ENCODE measurements around the gene LGR5.

DNA sequence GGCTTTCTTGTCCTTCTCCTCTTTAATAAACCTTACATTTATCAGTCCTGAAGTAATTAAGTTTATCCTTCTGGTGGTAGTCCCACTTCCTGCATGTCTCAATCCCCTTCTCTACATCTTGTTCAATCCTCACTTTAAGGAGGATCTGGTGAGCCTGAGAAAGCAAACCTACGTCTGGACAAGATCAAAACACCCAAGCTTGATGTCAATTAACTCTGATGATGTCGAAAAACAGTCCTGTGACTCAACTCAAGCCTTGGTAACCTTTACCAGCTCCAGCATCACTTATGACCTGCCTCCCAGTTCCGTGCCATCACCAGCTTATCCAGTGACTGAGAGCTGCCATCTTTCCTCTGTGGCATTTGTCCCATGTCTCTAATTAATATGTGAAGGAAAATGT, 144.8 kb downstream of the LGR5 start:
- TF ChIP-seq, protein P1, sequence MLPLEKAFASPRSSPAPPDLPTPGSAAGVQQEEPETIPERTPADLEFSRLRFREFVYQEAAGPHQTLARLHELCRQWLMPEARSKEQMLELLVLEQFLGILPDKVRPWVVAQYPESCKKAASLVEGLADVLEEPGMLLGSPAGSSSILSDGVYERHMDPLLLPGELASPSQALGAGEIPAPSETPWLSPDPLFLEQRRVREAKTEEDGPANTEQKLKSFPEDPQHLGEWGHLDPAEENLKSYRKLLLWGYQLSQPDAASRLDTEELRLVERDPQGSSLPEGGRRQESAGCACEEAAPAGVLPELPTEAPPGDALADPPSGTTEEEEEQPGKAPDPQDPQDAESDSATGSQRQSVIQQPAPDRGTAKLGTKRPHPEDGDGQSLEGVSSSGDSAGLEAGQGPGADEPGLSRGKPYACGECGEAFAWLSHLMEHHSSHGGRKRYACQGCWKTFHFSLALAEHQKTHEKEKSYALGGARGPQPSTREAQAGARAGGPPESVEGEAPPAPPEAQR (CRISPR knock-in tag; IDR thresholded peaks at IDR 0.05), result no peak
- TF ChIP-seq, protein P2, sequence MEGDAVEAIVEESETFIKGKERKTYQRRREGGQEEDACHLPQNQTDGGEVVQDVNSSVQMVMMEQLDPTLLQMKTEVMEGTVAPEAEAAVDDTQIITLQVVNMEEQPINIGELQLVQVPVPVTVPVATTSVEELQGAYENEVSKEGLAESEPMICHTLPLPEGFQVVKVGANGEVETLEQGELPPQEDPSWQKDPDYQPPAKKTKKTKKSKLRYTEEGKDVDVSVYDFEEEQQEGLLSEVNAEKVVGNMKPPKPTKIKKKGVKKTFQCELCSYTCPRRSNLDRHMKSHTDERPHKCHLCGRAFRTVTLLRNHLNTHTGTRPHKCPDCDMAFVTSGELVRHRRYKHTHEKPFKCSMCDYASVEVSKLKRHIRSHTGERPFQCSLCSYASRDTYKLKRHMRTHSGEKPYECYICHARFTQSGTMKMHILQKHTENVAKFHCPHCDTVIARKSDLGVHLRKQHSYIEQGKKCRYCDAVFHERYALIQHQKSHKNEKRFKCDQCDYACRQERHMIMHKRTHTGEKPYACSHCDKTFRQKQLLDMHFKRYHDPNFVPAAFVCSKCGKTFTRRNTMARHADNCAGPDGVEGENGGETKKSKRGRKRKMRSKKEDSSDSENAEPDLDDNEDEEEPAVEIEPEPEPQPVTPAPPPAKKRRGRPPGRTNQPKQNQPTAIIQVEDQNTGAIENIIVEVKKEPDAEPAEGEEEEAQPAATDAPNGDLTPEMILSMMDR (IDR thresholded peaks at IDR 0.05), result no peak
- no peak for TF ChIP-seq TEAD1 (CRISPR knock-in tag; IDR thresholded peaks at IDR 0.05)
- TF ChIP-seq SP1 (CRISPR knock-in tag; conservative IDR thresholded peaks at IDR 0.05), result no peak
- TF ChIP-seq, protein P3, sequence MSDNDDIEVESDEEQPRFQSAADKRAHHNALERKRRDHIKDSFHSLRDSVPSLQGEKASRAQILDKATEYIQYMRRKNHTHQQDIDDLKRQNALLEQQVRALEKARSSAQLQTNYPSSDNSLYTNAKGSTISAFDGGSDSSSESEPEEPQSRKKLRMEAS (CRISPR knock-in tag; IDR thresholded peaks at IDR 0.05), result no peak
- no peak for TF ChIP-seq ELF4 (CRISPR knock-in tag; IDR thresholded peaks at IDR 0.05; ENCODE audit: low read depth)
- TF ChIP-seq, protein P4, sequence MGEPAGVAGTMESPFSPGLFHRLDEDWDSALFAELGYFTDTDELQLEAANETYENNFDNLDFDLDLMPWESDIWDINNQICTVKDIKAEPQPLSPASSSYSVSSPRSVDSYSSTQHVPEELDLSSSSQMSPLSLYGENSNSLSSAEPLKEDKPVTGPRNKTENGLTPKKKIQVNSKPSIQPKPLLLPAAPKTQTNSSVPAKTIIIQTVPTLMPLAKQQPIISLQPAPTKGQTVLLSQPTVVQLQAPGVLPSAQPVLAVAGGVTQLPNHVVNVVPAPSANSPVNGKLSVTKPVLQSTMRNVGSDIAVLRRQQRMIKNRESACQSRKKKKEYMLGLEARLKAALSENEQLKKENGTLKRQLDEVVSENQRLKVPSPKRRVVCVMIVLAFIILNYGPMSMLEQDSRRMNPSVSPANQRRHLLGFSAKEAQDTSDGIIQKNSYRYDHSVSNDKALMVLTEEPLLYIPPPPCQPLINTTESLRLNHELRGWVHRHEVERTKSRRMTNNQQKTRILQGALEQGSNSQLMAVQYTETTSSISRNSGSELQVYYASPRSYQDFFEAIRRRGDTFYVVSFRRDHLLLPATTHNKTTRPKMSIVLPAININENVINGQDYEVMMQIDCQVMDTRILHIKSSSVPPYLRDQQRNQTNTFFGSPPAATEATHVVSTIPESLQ (CRISPR knock-in tag; IDR thresholded peaks at IDR 0.05), result no peak
- TF ChIP-seq ZNF219 (CRISPR knock-in tag; IDR thresholded peaks at IDR 0.05; ENCODE audit: borderline replicate concordance), result no peak

All from WTC11 (cell line).